Islet of Langerhans (tissue), 1 donor: ENCODE data around the gene P2RX7.
"Not testable (repeated sequence)": the region's sequence is repeated elsewhere in the genome, so short reads cannot be mapped to it uniquely, and the experiment has no call there.

Source experiments
- FAIRE-seq: peaks from one replicate; lab custom pipeline; 2011; peaks lifted over from hg19 to GRCh38; lab: Jason Lieb, UNC

Gene P2RX7

GRCh38 chr12:121209624-121210572 is 77.2 kb downstream of the P2RX7 start, which contains the start of gene P2RX4:
Gene P2RX4, plus strand, starts transcription at chr12:121210129. Its CDS starts 36 bp downstream, at chr12:121210165.
- no peak for FAIRE-seq

DNA sequence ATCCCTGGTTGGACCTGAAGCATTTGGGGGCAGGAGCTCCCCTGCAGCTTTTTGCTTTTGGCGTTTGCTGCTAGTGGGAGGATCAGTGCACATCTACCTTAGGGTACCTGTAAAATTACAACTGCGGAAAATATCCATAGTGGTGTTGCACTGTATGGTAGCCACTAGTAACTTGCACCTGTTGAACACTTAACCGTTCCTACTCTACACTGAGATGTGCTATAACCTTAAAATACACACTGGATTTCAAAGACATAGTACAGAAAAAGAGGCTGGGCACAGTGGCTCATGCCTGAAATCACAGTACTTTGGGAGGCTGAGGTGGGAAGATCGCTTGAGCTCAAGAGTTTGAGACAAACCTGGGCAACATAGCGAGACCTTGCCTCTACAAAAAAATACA is 80.2 kb downstream of the P2RX7 start:
- no peak for FAIRE-seq

DNA sequence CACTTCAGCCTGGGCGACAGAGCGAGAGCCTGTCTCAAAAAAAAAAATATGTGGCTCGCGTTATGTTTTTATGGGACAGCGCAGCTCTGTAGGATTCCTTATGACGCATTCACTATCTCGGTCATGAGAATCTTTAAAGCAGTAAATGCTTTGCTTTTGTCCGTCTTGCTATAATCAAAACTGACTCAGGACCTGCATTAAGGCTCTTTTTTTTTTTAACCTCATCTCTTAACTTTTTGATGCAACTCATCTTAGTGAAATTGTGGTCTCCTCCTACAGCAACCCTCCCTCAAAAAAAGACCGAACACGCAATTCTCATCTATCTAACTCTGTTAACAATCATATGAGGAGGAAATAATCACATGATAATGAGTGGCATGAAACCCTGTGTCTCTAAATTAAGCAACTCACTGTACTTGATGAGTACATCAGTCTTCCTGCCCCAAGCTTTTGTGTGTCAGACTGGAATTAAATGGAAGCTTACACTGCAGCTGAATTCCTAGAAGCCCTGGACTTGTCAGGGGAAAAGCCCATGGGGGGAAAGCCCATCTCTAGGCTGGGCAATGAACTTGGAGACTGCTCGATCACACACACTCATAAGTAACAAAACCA is 81.6 kb downstream of the P2RX7 start:
- no peak for FAIRE-seq

DNA sequence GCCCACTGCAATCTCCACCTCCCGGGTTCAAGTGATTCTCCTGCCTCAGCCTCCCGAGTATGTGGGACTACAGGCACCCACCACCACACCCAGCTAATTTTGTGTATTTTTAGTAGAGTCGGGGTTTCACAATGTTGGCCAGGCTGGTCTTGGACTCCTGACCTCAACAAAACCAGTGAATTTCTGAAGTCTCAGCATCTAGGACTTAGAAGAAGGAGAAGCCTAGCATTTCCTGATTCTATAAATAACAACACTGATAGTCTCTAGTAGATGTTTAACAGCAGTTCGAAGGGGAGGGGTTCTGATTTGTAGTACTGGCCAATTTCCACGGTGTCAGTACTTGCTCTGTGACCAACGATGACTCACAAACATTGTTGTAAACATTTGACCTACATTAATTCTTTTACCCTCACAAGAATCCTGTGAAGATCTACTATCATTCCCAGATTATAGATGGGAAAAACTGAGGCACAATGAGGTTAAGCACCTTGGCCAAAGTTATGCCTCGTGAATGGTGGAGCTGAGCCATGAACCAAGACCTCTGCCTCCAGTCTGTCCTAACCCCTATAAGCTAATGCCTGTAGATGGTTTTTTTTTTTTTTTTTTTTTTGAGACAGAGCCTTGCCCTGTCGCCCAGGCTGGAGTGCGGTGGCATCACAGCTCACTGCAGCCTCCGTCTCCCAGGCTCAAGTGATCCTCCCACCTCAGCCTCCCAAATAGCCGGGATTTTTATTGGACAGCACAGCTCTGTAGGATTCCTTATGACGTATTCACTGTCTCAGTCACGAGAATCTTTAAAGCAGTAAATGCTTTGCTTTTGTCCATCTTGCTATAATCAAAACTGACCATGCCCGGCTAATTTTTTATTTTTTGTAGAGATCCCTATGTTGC is 82.4 kb downstream of the P2RX7 start:
- peak; percentile 87 for FAIRE-seq

DNA sequence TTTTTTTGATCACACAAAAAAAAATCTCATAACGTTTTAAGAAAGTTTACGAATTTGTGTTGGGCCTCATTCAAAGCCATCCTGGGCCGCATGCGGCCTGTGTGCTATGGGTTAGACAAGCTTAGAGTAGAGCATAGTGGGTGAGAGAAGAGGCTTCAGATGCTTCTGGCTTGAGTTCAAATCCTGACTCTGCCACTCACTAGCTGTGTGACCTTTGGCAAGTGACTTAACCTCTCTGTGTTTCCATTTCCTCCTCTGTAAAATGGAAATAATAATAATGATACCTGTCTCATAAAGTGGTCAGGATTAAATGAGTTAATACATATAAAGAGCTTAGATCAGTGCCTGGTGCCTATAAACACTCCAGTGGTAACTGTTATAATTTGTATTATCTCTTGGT is 83.4 kb downstream of the P2RX7 start:
- FAIRE-seq = no peak

GRCh38 chr12:121217063-121217462 is 84.4 kb downstream of the P2RX7 start:
- FAIRE-seq = no peak

DNA sequence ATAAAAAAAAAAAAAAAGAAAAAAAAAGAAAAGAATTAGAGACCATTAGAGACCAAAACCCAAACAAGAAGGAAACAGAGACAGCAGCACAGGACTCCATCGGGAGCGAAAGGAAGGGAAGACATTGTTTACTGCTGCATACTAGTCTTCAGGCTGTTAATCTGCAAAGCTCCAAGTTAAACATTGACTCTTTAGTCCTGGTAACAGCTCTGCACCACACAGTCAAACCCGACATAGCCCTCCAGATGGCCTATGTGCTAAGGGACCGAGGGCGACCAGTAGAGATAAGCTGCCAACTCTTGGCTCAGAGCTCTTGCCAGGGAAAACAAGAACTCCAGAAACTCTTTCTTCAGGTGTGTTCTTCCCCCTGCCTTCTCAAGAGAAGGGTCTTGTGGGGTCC is 85.1 kb downstream of the P2RX7 start:
- FAIRE-seq = no peak

GRCh38 chr12:121218588-121219352 is 86.1 kb downstream of the P2RX7 start:
- no peak for FAIRE-seq

DNA sequence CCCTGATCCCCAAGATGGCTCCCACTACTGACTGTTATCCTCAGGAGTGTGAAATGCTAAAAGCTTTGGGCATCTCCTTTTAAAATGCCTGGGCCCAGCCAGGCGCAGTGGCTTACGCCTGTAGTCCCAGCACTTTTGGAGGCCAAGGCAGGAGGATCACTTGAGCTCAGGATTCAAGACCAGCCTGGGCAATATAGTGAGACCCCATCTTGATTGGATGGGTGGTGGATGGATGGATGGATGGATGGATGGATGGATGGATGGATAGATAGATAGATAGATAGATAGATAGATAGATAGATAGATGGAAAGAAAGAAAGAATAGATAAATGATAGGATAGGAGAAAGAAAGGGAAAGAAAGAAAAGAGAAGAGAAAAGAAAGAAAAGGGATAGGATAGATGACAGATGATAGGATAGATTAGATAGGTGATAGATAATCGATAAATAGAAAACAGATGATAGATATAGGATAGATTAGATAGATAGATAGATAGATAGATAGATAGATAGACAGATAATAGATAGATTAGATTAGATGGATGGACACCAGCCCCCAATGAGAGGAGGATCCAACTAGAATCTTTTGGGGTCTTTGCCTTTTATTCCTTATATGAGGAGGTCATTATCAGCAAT is 86.8 kb downstream of the P2RX7 start:
- FAIRE-seq = no peak

DNA sequence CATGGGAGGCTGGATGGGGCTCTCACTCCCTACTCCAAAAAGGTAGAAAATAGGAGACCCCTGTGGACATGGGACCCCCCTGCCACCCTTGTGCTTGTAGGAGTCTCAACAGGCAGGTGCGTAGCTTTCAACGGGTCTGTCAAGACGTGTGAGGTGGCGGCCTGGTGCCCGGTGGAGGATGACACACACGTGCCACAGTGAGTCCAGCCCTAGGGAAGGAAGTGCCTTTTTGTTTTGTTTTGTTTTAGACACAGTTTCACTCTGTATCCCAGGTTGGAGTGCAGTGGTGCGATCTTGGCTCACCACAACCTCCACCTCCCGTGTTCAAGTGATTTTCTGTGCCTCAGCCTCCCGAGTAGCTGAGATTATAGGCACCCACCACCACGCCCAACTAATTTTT is 90.2 kb downstream of the P2RX7 start:
- FAIRE-seq = no peak

- FAIRE-seq = no peak
Observed at GRCh38 chr12:121223292-121224285, 90.9 kb downstream of the P2RX7 start.

DNA sequence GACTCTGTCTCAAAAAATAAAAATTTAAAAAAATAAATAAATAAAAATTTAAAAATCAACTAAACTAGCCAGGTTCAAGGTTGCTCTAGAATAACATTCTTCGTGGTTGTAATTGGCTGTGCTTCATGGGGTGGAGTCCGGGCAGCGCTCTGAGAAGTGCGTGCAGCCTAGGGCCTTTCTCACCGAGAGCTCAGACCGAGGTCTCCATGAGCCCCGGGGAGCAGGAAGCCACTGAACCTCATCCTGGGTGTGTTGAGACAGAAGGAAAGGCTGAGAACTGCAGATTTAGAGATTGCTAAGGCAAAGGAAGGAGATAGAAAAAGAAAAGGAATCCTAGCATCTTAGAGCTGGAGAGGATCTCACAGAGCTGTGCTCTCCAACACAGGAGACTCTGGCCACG is 91.9 kb downstream of the P2RX7 start:
- FAIRE-seq = no peak

DNA sequence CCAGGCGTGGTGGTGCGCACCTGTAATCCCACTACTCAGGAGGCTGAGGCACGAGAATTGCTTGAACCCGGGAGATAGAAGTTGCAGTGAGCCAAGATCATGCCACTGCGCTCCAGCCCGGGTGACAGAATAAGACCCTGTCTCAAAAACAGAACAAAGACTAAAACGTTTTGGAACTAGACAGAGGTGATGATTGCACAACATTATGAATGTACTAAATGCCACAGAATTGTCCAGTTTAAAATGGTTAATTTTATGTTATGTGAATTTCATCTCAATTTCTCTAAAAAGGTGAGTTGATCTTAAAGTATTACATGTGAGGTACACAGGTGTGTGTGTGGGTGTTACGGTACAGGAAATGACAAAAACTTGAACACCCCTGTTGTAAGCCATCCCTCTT is 93.7 kb downstream of the P2RX7 start:
- FAIRE-seq = no peak

DNA sequence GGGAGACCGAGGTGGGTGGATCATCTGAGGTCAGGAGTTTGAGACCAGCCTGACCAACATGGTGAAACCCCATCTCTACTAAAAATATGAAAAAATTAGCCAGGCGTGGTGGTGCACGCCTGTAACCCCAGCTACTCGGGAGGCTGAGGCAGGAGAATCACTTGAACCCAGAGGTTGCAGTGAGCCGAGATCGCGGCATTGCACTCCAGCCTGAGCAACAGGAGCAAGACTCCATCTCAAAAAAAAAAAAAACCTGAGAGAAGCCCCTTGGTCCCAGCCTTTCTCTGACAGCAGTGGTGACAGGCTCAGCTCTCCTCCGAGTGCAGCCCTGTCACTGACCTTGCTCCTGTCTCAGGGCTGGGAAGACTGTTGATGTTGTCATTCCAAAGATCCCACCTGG is 94.2 kb downstream of the P2RX7 start:
- FAIRE-seq = not testable (repeated sequence)

GRCh38 chr12:121227294-121227693 is 94.6 kb downstream of the P2RX7 start:
- no peak for FAIRE-seq

- no peak for FAIRE-seq
Observed at GRCh38 chr12:121228919-121229665, 96.4 kb downstream of the P2RX7 start.

DNA sequence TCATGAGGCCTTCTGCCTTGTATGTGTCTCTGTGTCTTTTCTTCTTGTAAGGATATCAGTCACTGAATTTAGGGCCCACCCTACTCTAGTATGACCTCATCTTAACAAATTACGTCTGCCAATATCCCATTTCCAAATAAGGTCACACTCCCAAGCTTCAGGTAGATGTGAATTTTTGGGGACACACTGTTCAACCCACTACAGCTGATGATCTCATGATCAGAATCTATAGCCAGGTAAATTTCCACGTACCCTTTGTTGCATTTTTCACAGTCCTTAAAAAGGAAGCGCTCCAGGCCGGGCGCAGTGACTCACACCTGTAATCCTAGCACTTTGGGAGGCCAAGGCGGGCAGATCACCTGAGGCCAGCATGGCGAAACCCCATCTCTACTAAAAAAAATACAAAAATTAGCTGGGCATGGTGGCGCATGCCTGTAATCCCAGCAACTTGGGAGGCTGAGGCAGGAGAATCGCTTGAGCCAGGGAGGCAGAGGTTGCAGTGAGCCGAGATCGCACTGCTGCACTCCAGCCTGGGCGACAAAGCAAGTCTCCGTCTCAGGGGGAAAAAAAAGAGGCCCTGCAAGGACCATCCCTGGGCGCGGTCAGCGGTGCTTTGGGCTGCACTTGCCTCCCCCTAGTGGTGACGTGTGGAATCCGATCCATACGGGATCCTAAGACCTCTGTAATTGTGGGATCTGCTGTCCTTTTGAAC is 97.3 kb downstream of the P2RX7 start:
- not testable (repeated sequence) for FAIRE-seq

DNA sequence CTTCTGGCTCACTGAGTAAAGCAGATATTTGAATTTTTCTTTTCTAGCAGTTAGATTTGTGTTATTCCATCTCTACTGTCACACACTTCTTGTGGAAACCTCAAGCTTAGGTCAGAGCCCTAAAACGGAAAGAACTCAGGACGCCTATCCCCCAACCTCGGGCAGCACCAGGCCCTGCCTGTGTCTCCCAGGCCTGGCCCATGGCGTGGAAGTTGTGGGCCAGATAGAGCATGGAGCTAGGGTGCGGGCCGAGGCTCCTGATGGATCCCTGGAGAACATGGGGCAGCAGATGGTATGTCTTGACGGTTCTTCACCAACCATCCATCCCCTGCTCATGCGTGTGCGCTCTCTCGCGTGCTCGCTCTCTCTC is 97.8 kb downstream of the P2RX7 start:
- no peak for FAIRE-seq

- no peak for FAIRE-seq
Observed at GRCh38 chr12:121232163-121232562, 99.5 kb downstream of the P2RX7 start.
